Measurements from ENCODE around the gene MYB.

MYB gene

GRCh38 chr6:135268263-135268662 lies 87.2 kb downstream of the MYB start:
- no peak for DNase-seq
- Histone ChIP-seq H3K27ac (ENCODE audit: insufficient read depth in 1 of 2, low read depth in 1 of 2, low read length in 2 of 2, poor library complexity in 1 of 2, severe bottlenecking in 2 of 2) (no peak overlapping the region), H3K9me3 (ENCODE audit: control extremely low read depth in 1 of 5, control insufficient read depth in 4 of 5, insufficient read depth in 2 of 5, low read depth in 1 of 5, low read length in 4 of 5) (no peaks in the 10 kb centered on the region), H3K4me3 (ENCODE audit: control insufficient read depth in 1 of 7, extremely low read depth in 1 of 7, insufficient read depth in 4 of 7, low read depth in 2 of 7, low read length in 6 of 7) (no peak overlapping the region), H3K4me1 (ENCODE audit: control extremely low read depth in 1 of 4, control insufficient read depth in 4 of 4, insufficient read depth in 4 of 4, low read length in 3 of 4) (peaks cover 8 to 15% (median 11%) of the 10 kb centered on the region in 4 experiments), H3K27me3 (replicated peaks in 2 of 5; ENCODE audit: control insufficient read depth in 4 of 5, insufficient read depth in 5 of 5, low read length in 4 of 5) (no peaks in the 10 kb centered on the region), H3K36me3 (ENCODE audit: control insufficient read depth in 4 of 4, insufficient read depth in 4 of 4, low read length in 3 of 4) (no peaks in the 10 kb centered on the region)
- ChIA-PET POLR2A (interaction anchor here (0.6 to 0.7 kb wide), 2 partner anchors 9 to 13 kb away, joined by 3 to 5 read pairs; no protein-coding TSS in a partner anchor), CTCF (interaction anchor here (0.7 to 1.8 kb wide), 8 partner anchors 8 to 84 kb away, joined by 3 to 7 read pairs (median 4); no protein-coding TSS in a partner anchor)
- 89% methylated on average over 1 of the region's 3 CpGs for WGBS (ENCODE audit: insufficient coverage)

DNA sequence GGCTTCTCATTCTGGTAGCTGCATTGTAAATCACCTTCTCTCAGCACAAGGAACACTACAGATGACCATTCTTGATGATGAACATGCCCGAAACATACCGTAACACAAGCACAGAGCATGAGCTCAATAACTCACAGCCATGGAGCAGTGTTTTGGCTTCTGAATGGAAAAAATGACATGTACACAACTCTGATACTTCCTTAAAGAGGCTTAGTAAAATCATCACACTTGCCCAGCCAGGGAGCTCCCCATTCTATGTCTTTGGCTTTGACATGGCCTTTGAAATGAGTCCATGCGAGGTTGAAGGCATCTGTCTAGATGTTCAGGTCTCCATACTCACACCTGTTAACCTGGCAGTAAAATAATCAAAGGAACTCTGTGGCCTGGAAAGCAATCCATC lies 87.6 kb downstream of the MYB start:
- CTCF ChIA-PET = interaction anchor here (0.7 to 1.8 kb wide), 8 partner anchors 9 to 85 kb away, joined by 3 to 7 read pairs (median 4); no protein-coding TSS in a partner anchor
- WGBS (ENCODE audit: insufficient coverage) = 100% methylated on average over 3 of the region's 3 CpGs
- H3K4me3 ChIP-seq (ENCODE audit: control insufficient read depth in 1 of 7, extremely low read depth in 1 of 7, insufficient read depth in 4 of 7, low read depth in 2 of 7, low read length in 6 of 7) = no peak overlapping the region
- no peak for DNase-seq
- no peaks in the 10 kb centered on the region for H3K36me3 ChIP-seq (ENCODE audit: control insufficient read depth in 4 of 4, insufficient read depth in 4 of 4, low read length in 3 of 4)
- no peaks in the 10 kb centered on the region for H3K27me3 ChIP-seq (replicated peaks in 2 of 5; ENCODE audit: control insufficient read depth in 4 of 5, insufficient read depth in 5 of 5, low read length in 4 of 5)
- POLR2A ChIA-PET = interaction anchor here (0.6 kb wide), 1 partner anchor 8 kb away, joined by 3 read pairs; no protein-coding TSS in a partner anchor
- H3K27ac ChIP-seq (ENCODE audit: insufficient read depth in 1 of 2, low read depth in 1 of 2, low read length in 2 of 2, poor library complexity in 1 of 2, severe bottlenecking in 2 of 2) = no peak overlapping the region
- peaks cover 8 to 15% (median 11%) of the 10 kb centered on the region in 4 experiments for H3K4me1 ChIP-seq (ENCODE audit: control extremely low read depth in 1 of 4, control insufficient read depth in 4 of 4, insufficient read depth in 4 of 4, low read length in 3 of 4)
- no peaks in the 10 kb centered on the region for H3K9me3 ChIP-seq (ENCODE audit: control extremely low read depth in 1 of 5, control insufficient read depth in 4 of 5, insufficient read depth in 2 of 5, low read depth in 1 of 5, low read length in 4 of 5)

Data from common myeloid progenitor, CD34-positive (primary cell).